Measurements from ENCODE around the gene ECE1.

The ECE1 gene

DNA sequence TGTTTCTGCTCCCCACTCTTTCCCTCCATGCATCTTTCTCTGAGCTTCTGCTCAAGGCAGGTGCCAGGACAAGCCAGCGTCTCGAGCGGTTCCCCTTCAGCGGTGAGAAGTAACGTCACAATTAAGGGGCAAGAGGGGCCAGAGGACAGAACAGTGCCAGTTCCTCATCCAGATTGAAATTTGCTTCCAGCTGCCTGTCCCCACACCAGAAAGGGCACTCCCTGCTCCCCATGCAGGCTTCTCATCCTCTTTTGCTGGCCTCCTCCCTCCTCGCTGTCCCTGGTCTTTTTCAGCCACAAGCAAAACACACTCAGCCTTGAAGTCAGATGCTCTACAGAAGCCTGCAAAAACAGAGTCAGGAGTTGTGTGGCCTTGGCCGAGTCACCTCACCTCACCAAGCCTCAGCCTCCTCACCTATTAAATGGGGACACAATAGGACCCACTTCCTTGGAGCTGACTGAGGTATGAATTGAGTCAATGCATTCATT, 35.0 kb upstream of the ECE1 start:
- DNase-seq: no peak

DNA sequence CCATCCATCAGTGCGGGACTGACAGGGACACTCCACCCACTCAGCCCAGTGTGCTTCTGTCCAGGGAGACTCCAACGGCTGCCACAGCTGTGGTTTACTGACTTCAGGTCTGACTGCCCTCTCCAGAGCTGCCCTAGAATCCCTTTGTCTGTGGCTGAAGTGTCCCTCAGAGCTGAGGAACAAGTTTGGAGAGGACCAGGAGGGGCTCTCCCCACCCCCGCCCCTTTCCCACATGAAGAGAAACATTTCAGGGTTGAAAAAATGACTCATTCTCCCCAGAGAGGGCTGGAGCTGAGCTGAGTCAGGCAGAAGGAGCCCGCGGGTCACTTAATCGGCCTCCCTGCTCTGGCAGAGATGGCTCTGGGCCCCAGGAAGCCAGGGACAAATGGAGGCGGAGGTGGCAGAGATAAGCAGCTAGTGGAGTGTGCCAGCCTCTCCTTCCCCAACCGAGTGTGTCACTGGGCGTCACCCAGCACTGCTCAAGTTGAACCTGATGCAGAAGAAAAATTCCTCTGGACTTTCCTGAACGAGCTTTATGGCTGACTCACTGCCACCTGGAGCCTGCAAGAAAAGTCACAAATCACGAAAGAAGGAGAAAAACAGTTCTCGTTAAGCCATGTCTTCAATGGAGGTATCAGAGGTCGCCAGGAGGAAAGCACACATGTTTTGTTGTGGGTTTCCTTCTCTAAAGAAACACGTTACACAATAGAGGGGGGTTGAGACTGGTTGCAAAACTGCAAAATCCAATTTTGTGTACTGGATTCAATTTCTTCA, 34.3 kb upstream of the ECE1 start:
- DNase-seq: no peak

DNA sequence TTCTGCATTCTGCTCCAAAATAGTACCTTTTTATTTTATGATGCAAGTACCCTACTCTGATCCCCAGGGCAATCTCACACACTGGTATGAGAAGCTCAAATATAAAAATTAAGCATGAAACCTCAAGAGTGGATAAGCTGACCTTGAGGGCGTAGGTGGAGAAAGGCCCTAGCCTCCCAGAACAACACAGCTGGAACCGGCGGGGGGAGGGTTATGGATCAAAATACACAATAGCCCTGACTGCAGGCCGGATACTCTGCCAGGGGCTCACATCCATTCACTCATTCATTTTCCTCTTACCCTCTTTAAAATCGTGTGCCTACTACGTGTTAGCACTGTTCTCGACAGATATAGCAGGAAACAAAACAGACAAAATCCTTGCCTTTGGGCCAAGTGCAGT, 32.8 kb upstream of the ECE1 start:
- no peak for DNase-seq

DNA sequence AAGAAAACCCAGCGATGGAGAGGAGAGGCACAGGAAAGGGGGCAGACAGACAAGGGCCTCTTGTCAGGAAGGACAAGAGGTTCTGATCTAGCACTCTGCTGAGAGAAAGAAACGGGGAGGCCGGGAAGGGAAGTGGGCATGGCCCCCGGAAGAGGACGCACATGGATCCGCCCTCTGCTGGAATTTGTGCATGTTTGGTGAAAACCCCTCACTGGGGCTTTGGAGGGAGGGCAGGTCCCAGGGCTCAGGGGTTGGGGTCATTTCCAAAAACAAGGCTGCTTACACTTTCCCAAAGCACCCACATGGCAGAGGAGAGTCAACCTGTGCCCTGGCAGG, 32.4 kb upstream of the ECE1 start:
- no peak for DNase-seq

DNA sequence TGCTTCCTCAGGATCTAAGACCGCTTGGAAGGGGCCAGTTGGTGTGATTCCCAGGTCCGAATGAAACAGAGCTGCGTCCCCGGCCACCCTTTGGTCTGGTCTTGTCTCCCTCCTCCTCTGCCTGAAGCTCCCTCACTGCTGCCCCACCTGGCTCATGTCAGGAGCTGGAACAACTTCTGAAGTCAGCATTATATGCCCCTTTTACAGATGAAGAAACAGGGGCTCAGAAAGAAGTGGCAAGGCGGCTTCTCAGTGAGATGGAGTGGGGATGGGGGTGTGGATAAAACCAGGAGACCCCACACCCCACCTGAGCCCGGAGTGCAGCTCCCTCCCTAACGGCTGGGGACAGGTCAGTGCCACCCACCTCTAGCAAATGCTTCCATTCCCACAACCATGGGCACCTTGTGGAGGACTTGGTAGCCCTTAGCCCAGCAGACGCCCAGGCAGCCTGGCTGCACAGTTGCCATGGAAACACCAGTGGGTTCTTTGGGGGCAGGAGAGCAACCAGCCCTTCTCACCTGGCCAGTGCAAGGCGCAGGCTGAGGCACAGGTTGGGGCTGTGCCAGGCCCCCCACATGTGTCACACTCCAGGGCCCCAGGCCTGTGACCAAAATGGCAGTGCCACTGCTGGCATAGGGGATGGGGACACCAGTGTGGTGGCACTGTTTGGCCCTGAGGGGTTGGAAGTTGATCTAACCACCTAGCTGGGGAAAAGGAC, 31.9 kb upstream of the ECE1 start:
- no peak for DNase-seq

DNA sequence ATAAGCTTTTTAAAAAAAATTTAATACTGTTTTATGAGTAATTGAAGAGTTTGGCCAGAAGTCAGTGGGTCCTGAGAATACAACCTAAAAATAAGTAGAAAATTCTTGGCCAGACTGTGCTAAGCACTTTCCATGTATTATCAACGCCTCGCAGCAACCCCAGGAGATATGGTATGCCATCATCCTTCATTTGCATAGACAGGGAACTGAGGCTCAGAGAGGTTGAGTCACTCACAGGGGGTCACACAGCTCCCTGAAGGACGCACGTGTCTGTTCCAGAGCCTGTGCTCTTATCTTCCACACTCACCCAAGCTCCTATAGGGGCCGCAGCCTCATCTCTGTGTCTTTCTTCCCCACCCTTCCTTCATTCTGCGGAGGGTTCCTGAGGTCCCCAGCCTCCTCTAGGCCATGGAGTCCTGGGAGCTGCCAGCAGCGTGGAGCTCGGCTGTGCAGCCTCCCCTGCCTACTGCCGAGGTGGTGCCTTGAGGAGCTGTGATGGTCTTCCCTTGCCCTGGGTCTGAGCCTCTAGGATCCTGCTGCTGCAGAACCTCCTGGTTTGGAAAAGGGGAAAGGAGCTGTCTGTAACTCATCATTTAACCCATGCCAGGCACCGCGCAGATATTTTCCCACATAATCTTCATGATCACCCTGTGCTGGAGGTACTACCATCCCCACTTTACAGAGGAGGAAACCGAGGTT, 30.3 kb upstream of the ECE1 start:
- no peak for DNase-seq

DNA sequence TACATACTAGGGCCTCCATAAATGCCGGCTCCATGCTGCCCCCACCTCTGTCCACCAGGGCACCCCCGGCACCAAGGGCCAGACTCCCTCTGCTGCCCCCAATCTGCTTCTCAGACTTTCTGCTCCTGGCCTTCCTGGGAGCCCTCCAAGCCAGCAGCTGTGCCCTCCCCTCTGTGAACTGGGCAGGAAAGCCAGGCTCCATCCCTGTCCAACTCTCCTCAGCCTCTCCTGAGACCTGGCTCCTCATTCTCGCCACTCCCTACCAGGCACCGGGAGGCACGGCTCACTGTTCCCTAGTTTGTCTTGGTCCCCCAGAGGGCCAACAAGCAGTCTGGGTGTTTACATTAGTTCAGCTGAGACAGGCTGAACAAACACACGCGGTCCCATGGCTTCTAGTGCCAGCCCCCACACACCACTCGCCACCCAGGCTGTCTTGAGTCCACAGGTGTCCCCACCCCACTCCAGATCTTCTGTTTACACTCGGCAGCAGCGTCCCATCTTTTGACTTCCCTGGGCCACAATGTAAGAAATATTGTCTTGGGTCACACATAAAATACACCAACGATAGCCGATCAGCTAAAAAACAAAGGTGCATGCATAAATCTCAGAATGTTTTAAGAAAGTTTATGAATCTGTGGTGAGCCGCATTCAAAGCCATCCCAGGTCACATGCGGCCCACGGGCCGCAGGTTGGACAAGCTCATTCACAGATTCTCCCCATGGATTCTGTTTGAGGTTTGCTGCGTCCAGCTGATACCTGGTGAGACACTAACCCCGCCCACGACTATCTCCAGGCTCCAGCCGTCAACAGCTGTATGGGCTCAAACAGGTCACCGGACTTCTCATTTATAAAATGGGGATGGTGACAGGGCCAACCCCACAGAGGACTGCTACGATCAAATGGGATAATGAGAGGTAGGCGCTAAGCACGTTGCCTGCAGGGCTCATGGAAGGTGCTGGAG, 29.5 kb upstream of the ECE1 start:
- no peak for DNase-seq

DNA sequence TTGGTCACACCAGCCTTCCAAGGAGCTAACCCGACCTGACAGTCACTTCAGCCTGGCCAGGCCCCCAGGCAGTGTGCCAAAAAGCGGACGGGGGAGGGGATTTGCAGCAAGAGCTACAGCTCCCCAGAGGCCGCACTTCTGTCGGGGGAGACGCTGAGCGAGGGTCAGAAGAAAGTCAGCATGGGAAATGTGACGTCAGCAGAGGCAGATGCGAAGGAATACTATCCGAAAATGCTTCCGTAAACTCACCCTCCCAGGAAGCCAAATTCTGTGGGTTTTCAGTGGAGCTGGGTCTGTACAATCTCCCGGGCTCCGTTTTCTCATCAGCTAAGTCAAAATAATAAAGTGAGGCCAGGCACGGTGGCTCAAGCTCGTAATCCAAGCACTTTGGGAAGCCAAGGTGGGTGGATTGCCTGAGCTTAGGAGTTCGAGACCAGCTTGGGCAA, 28.5 kb upstream of the ECE1 start:
- DNase-seq: no peak

DNA sequence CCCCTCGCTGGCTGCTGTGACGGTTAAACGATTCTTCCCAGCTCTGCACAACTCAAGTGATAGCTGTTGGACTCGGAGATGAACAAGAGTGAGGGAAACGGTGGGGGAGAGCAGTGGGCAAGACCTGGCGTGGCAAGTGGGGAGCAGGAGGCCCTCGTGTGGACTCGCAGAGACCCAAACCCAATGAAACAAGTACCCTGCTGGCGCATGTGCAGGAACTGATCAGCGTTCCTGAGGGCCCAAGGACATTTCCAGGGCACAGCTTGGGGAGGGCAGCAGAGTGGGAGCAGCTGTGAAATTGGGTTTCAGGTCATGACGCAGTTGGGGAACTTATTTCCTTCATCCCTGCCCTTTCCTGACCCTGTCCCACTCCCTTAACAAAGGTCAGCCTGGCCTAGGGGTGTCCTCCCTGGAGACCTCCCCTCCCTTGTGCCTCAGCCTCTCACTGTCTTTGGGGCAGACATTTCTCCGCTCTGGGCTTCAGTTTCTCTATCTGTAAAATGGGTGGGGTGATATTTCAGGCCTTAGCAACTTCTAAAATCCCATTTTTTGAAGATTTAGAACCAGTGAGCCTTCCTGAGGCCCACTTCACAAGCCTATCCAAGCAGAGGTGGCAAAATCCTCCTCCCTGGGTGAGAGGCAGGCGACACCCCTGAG, 27.9 kb upstream of the ECE1 start:
- DNase-seq: no peak

DNA sequence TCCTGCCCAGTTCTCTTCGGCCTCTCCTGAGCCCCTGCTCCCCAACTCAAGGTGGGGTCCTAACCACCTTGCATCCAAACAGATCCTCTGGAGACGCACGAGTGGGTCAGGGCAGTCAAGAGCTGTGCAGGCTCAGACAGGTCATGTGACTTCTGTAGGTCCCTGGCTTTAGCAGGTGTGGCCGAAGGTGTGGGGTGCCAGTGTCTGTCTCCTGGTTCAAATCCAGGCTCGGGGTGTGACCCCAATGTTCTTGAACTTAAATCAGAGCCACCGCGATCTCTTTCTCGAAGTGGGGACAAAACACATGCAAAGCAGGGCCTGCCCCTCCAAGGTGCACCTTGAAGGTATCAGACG, 27.4 kb upstream of the ECE1 start:
- no peak for DNase-seq

DNA sequence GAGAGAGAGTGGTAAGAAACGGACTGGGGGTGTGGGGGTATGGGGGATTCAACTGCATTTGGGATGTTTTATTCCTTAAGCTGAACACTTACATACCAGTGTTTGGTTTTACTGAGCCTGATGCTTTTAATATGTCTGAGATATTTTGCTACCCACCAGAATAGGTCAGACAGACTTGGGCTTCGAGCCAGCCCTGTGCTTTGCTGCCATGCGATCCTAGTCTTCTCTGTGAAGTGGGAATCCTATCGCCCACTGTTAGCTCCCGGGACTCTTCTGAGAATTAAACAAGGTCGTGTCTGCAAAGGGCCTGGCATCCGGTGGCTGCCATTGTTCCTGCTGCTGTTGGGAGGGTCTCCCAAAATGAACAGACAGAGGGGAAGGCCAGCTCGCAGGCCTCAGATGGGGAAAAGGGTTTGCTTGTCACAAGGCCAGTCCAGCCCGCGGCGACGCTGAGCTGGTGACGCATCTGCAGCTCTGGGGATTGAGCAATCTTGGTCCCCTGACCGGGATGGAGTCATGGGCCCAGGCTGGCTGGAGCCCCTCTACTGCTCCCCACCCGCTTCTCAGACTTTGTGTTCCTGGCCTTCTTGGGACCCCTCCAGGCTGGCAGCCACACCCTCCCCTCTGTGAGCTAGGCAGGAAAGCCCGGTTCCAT, 26.9 kb upstream of the ECE1 start:
- DNase-seq: no peak

DNA sequence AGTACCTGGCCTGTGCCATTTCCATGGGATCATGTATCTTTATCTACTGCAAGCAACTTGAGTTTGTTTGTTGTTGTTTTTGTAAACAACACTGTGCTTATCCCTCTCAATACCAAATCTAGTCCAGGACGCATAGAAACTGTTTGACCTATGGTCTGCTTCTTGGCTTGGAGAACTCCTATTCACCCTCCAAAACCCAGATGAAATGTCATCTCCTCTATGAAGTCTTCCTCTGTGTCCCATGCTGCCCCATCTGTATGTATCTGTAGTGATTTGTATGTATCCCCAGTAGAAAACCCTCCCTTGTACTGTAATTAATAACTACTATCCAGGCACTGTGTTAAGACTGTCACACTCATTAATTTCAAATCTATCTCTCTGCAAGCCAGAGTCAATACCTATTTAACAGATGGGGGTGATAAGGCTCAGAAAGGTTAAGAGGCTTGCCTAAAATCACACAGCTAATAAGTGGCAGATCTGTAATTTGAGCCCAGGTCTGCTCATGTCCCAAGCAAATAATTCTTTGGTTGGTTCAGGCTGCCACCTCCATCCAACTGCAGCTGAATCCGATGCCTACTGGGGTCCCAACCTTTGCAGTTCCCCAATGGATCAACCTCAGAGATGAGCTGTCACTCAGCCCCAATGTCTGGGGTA, 24.6 kb upstream of the ECE1 start:
- DNase-seq: no peak

DNA sequence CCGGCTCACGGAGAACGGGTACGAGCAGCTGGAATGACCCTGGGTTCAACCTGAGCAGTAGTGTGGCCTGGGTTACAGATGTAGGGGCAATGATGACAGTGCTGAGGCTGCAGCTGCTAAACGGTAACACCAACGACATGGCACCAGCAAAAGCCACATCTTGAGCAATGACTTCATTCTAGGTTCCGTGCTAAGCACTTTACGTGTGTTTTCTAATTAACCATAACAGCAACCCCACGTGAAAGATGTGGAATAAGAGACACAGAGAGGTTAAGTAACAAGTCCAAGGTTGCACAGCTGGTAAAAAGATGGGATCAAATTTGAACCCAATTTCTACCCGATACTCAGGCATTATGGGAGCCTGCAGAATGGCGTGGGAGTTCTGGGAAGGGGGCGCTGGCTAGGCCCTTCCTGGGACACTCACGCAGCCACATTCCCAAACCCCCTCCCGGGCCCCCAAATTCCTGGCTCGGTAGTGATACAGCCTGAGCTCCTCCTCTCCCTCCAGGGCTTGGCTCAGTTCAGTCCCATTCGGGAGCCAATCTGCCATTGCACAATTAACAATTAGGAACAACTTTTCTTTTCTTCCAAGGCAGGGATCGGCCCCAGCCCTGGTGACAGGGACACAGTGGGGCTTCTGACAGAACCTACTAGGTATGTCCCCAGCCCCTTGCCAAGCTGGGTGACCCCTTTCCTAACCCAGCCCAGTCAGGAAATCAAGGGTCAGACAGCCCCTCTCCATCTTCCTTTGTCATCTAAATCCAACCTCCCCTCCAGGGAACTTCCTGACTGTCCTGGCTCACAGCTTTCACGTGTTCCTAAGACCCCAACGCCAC, 23.8 kb upstream of the ECE1 start:
- DNase-seq: no peak

DNA sequence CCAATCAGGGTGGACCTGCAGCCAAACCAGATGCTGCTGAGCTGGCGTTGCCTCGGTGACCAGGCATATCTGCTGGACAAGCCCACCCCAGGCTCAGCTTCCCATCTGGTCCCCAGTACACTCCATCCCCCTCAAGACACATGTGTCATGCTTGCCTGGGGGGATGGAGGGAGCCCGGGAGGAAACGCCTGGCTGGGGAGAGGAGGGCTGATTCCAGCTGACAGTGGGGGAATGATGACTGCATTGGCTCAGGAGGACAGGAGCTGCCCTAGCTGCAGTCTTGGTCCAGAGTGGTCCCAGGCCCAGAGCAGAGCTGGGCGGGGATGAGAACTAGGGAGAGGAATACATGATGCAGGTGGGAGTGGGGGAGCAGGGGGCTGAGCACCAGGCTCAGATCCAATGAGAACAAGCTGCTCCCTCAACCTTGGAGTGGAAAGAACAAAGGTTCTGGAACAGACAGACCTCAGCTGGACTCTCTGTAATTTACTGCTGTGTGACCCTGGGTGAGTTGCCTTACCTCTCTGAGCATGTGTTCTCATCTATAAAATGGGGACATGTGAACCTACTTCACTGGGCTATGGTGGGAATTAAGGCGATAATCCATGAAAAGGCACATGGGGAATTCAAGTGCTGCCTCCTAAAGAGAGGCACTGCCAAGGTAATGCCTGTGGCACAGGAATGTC, 23.1 kb upstream of the ECE1 start:
- DNase-seq: no peak

DNA sequence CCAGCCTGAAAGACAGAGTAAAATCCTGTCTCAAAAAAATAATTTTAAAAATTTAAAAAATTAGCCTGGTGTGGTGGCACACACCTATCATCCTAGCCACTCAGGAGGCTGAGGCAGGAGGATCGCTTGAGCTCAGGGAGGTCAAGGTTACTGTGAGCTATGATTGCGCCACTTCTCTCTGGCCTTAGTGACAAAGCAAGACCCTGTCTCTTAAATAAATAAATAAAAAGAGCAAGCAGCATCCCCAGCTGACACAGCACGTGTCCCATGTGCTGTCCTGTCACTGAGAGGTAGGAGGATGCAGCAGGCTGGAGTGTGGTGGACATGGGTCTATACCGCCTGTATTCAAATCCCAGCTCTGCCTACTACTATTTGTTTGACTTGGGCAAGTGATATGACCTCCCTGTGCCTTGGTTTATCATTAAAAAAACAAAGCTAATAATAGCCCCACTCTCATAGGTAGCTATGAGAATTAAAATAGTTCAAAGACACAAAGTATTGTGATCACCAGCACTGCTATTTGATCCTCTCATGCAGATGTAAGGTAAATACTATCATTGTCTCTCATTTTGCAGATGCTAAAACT, 22.2 kb upstream of the ECE1 start:
- DNase-seq: no peak

DNA sequence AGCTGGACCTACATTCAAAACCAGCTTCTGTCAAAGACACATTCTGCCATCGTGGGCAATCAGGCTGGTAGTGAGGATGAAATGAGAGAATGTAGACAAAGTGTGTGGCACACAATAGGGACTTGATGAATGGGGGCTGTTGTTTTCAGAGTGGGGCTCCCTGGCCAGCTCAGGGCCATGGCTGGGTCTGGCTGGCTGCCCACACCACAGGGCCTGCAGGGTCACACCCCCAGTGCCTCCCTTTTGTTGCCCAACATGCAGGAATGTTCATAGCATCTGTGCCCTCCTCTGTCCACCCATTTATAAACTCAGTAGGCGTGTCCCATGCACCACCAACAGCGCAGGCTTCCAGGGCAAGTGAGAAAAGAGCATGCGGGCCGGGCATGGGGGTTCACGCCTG, 20.8 kb upstream of the ECE1 start:
- DNase-seq: no peak

DNA sequence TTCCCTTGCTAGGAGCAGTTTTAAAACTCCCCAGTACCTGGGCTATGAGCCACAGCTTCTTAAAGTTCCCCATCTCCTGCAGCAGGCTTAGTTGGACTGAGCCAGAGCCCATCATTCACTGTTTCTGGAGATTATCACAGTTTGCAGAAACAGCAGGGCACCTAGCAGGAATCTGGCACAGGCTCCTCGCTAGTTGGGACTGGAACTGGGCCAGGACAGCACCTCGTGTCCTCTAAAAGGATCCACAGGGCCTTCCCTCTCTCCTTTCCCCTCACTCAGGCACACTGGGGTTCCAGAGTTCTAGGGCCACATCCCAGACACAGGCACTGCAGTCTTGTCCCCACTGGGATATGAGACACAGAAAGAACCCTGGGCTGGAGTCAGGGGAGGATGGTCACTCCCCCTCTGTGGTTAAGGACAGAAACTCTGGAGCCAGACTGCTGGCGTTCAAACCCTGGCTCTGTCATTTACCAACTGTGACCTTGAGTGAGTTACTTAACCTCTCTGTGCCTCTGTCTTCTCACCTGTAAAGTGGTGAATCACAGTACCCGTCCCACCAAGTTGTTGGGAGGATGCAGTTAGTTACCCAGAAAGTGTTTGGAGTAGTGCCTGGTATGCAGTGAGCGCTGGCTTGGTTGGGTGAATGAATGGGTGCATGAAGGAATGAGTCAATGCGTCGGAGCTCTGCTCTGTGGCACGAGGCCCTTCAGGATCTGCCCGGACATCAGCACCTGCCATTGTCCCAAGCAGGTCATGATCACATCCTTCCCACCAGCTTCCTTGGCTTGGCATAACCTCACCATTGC, 18.8 kb upstream of the ECE1 start:
- no peak for DNase-seq

DNA sequence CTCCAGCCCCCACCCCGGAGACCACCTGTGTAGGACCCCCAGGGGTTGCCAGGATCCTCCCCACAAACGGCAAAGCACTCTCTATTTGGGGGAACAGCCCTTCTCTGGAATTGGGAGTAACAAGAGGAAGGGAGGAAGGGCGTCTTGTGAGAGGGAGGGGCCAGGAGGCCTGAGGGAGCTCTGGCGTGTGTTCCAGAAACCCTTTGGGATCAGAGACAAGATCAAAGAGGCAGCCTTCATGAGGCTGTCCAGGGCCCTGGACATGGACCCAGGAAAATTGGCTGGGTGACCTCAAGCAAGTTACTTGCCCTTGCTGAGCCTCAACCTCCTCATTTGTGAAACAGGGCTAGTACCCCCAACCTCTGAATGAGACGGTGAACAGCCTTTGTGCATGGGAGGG, 18.1 kb upstream of the ECE1 start:
- DNase-seq: no peak

Data from NCI-H2029 (cell line).